HEK293T (cell line): ENCODE data around the gene BBX.

Experiments
- ELF4 ChIP-seq: fragments of 450-650 bp; IDR thresholded peaks from 2 replicates; pipeline ENCODE4 v1.6.1; 2017; ENCODE audit warnings: antibody characterized with exemption
- FOXA1 ChIP-seq: fragments of 450-650 bp; IDR thresholded peaks from 2 replicates; pipeline ENCODE4 v1.6.1; 2016; ENCODE audit warnings: mild to moderate bottlenecking
- HDGF ChIP-seq: fragments of 450-650 bp; IDR thresholded peaks from 2 replicates; pipeline ENCODE4 v1.6.1; 2017; ENCODE audit warnings: antibody characterized with exemption, borderline replicate concordance
- NFRKB ChIP-seq: fragments of 450-650 bp; IDR thresholded peaks from 2 replicates; pipeline ENCODE4 v1.6.1; 2016; ENCODE audit warnings: mild to moderate bottlenecking, moderate library complexity
- SP1 ChIP-seq: fragments of 450-650 bp; IDR thresholded peaks from 2 replicates; pipeline ENCODE4 v1.6.1; 2017
- TARDBP ChIP-seq: fragments of 450-650 bp; IDR thresholded peaks from 2 replicates; pipeline ENCODE4 v1.6.1; 2016
- ZNF384 ChIP-seq: fragments of 450-650 bp; IDR thresholded peaks from 2 replicates; pipeline ENCODE4 v1.6.1; 2016

DNA sequence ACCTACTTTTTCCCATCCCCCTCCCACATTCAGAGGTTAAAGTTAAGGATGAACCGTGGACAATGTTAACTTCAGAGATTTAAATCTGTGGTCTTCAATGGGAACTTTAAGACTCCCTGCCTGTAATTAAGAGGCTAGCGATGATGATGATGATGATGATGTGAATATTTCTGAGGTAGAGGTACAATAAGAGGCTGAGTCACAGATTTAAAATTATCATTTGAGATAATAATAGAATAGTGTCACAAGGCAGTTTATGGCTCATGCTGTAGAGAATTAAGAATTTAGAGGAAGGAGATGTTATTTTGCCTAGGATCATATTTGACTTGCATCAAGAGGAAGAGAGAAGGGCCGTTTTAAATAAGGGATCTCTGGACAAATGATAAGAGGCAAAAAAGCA, 146.2 kb downstream of the BBX start:
- TF ChIP-seq SP1, result no peak
- TF ChIP-seq HDGF, result no peak
- no peak for TF ChIP-seq NFRKB
- no peak for TF ChIP-seq ELF4
- no peak for TF ChIP-seq ZNF384
- no peak for TF ChIP-seq FOXA1
- no peak for TF ChIP-seq TARDBP
